Right atrium auricular region (tissue), 2 donors: ENCODE data around the gene LIN9. TPM values are rescaled to one million over a fixed set of nuclear protein-coding genes. Genes with fewer than 3 reads are reported as not detected.
A peak's percentile ranks its signal among the peaks of the same experiment; 100 is the strongest.

Experiments
- DNase-seq: peaks from one replicate; pipeline ENCODE4 v3.0.0-alpha.2; 2019; ENCODE audit warnings: low spot score
- H3K27ac ChIP-seq, 2 donors: fragments of 200-600 bp; sonication (generic); 1 replicate in 1 of 2; 2 replicates in 1 of 2; pipeline ENCODE4 v1.5.1; 2016 to 2019
- H3K27me3 ChIP-seq, 2 donors: fragments of 200-600 bp; sonication (generic); one replicate each; pipeline versions ENCODE4 v1.5.1 to v1.6.0; 2017 to 2019
- H3K36me3 ChIP-seq: fragments of 200-600 bp; sonication (generic); one replicate; pipeline ENCODE4 v1.5.1; 2016
- H3K4me1 ChIP-seq, 2 donors: fragments of 200-600 bp; sonication (generic); one replicate each; pipeline versions ENCODE4 v1.5.1 to v1.6.0; 2017 to 2019
- H3K4me3 ChIP-seq, 2 donors: fragments of 200-600 bp; sonication (generic); 1 replicate in 1 of 2; 2 replicates in 1 of 2; pipeline ENCODE4 v1.5.1; 2017 to 2019; ENCODE audit warnings: mild to moderate bottlenecking in 1 of 2, moderate library complexity in 1 of 2
- H3K9me3 ChIP-seq, 2 donors: fragments of 200-600 bp; sonication (generic); one replicate each; pipeline ENCODE4 v1.5.1; 2019
- CTCF ChIP-seq, 2 donors: fragments of 200-600 bp; sonication (generic); IDR thresholded peaks; one replicate each; pipeline ENCODE4 v1.5.1; 2019; ENCODE audit warnings: antibody characterized with exemption in 2 of 2
- total RNA-seq, 2 donors: library from RNA; depleted of rRNA; stranded (reverse); fragments of >200 nt; gene quantifications; one replicate each; pipeline ENCODE4 v1.1.0, GENCODE V29; 2016

LIN9 gene
- total RNA-seq, 2 donors from 2014 or later = 2.9 to 11.0 TPM

GRCh38 chr1:226202246-226202645 is 106.7 kb downstream of the LIN9 start:
- Histone ChIP-seq H3K4me3 (no peak overlapping the region), H3K9me3 (no peaks in the 10 kb centered on the region), H3K27ac (no peak overlapping the region), H3K27me3 (no peaks in the 10 kb centered on the region), H3K4me1 (no peaks in the 10 kb centered on the region), H3K36me3 (no peaks in the 10 kb centered on the region)
- no peak for DNase-seq
- TF ChIP-seq CTCF (IDR thresholded peaks at IDR 0.05) = no peak

- no peaks in the 10 kb centered on the region for H3K9me3 ChIP-seq
These were observed 107.9 kb downstream of the LIN9 start for GRCh38 chr1:226201029-226201593.

GRCh38 chr1:226199971-226200370 is 109.0 kb downstream of the LIN9 start:
- Histone ChIP-seq H3K27ac (no peak overlapping the region), H3K27me3 (no peaks in the 10 kb centered on the region), H3K36me3 (no peaks in the 10 kb centered on the region), H3K4me1 (peaks cover 0 to 4% of the 10 kb centered on the region in 2 donors), H3K4me3 (no peak overlapping the region), H3K9me3 (no peaks in the 10 kb centered on the region)
- no peak for DNase-seq
- TF ChIP-seq CTCF (IDR thresholded peaks at IDR 0.05) = no peak

More at GRCh38 chr1:226201029-226201593, 107.9 kb downstream of the LIN9 start:
- Histone ChIP-seq H3K4me3 (no peak overlapping the region), H3K27me3 (no peaks in the 10 kb centered on the region), H3K36me3 (no peaks in the 10 kb centered on the region), H3K27ac (no peak overlapping the region), H3K4me1 (peaks cover 0 to 4% of the 10 kb centered on the region in 2 donors)
- TF ChIP-seq CTCF (IDR thresholded peaks at IDR 0.05) = no peak
- DNase-seq = no peak

- Histone ChIP-seq H3K4me1 (peaks cover 0 to 4% of the 10 kb centered on the region in 2 donors), H3K36me3 (no peaks in the 10 kb centered on the region), H3K9me3 (no peaks in the 10 kb centered on the region), H3K4me3 (no peak overlapping the region), H3K27me3 (no peaks in the 10 kb centered on the region), H3K27ac (no peak overlapping the region)
- no peak for TF ChIP-seq CTCF (IDR thresholded peaks at IDR 0.05)
- no peak for DNase-seq
These were observed 113.8 kb downstream of the LIN9 start for GRCh38 chr1:226195144-226195543.

GRCh38 chr1:226187380-226187779 is 121.6 kb downstream of the LIN9 start:
- H3K4me3 ChIP-seq = peak overlapping the region; percentile 92 to 94
- H3K4me1 ChIP-seq = peaks cover 0 to 25% of the 10 kb centered on the region in 2 donors
- H3K9me3 ChIP-seq = no peaks in the 10 kb centered on the region
- DNase-seq = no peak
- no peaks in the 10 kb centered on the region for H3K36me3 ChIP-seq
- peak overlapping the region; percentile 87 to 90 for H3K27ac ChIP-seq
- no peak for TF ChIP-seq CTCF (IDR thresholded peaks at IDR 0.05)
- H3K27me3 ChIP-seq = no peaks in the 10 kb centered on the region

GRCh38 chr1:226187019-226187322 is 122.0 kb downstream of the LIN9 start:
- DNase-seq = no peak
- peaks cover 0 to 29% of the 10 kb centered on the region in 2 donors for H3K4me1 ChIP-seq
- H3K4me3 ChIP-seq = peak overlapping the region; percentile 92 to 94
- H3K27ac ChIP-seq = peak overlapping the region; percentile 87 to 90
- H3K36me3 ChIP-seq = no peaks in the 10 kb centered on the region
- H3K27me3 ChIP-seq = no peaks in the 10 kb centered on the region
- no peak for TF ChIP-seq CTCF (IDR thresholded peaks at IDR 0.05)
- H3K9me3 ChIP-seq = no peaks in the 10 kb centered on the region
